Stimulated activated naive CD4-positive, alpha-beta T cell (primary cell): ENCODE results near the gene TROAP.
A peak's percentile ranks its signal among the peaks of the same experiment; 100 is the strongest.
"Not testable (repeated sequence)": the region's sequence is repeated elsewhere in the genome, so short reads cannot be mapped to it uniquely, and the experiment has no call there.

ENCODE experiments used
- DNase-seq, 6 experiments: peaks; one replicate each; lab custom pipeline; 2025; lab: John Stamatoyannopoulos, UW

The TROAP gene, protein sequence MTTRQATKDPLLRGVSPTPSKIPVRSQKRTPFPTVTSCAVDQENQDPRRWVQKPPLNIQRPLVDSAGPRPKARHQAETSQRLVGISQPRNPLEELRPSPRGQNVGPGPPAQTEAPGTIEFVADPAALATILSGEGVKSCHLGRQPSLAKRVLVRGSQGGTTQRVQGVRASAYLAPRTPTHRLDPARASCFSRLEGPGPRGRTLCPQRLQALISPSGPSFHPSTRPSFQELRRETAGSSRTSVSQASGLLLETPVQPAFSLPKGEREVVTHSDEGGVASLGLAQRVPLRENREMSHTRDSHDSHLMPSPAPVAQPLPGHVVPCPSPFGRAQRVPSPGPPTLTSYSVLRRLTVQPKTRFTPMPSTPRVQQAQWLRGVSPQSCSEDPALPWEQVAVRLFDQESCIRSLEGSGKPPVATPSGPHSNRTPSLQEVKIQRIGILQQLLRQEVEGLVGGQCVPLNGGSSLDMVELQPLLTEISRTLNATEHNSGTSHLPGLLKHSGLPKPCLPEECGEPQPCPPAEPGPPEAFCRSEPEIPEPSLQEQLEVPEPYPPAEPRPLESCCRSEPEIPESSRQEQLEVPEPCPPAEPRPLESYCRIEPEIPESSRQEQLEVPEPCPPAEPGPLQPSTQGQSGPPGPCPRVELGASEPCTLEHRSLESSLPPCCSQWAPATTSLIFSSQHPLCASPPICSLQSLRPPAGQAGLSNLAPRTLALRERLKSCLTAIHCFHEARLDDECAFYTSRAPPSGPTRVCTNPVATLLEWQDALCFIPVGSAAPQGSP

DNA sequence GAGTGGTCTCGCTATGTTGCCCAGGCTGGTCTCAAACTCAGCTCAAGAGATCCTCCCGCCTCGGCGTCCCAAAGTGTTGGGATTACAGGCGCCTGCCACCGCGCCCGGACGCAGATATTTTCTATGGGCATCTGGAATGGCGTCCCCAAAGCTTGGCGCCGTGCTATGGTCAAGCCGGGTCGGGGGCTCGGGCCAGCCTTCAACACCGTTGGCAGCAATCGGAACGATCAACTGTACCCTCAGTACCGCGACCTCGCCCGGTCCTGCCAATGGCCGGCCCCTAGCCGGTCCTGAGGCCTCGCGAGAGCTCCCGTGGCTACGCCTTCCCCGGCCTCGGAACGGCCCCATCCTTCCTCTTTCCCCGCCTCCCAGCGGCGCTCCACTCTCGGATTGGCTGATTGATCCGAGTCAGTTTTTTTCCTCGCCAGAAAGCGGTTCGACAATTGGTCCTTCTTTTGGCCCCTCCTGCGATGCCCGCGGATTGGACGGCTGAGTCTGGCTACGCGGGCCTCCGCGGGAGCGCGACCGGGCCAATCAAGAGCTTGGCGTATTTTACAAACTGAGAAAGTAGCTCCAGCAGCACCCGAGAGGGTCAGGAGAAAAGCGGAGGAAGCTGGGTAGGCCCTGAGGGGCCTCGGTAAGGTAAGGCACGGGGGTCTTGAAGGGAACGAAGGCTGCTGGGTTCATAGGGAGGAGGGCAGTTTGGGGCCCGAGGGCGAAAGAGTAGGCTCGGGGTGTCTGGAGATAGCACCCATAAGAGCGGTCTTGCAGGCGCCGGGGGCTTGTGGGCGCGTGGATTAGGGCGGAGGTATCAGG, at the start of gene TROAP:
TROAP (plus strand) TSS at position 548 of the 816 bp plus-strand sequence. CDS start 354 bp downstream, outside the sequence.
- DNase-seq = peak; percentile 88 to 98 (median 96)

DNA sequence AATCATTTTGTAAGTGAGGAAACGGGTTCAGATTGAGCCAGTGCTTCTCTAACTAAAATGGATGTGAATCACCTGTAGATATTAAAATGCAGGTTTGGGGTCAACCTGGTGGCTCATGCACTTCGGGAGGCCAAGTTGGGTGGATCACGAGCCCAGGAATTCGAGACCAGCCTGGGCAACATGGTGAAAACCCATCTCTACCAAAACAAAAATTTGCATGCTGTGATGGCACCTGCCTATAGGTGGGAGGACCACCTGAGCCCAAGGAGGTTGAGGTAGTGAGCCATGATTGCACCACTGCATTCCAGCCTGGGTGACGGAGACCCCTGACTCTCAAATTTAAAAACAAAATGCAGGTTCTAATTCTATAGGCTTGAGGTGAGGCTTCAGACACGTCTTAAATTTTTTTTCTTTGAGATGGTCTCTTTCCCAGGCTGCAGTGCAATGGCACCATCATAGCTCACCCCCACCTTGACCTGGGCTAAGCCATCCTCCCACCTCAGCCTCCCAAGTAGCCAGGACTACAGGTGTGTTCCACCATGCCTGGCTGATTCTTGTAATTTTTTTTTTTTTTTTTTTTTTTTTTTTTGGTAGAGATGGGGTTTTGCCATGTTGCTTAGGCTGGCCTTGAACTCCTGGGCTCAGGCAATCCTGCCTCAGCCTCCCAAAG, 49.2 kb upstream of the TROAP start:
- DNase-seq = no peak

DNA sequence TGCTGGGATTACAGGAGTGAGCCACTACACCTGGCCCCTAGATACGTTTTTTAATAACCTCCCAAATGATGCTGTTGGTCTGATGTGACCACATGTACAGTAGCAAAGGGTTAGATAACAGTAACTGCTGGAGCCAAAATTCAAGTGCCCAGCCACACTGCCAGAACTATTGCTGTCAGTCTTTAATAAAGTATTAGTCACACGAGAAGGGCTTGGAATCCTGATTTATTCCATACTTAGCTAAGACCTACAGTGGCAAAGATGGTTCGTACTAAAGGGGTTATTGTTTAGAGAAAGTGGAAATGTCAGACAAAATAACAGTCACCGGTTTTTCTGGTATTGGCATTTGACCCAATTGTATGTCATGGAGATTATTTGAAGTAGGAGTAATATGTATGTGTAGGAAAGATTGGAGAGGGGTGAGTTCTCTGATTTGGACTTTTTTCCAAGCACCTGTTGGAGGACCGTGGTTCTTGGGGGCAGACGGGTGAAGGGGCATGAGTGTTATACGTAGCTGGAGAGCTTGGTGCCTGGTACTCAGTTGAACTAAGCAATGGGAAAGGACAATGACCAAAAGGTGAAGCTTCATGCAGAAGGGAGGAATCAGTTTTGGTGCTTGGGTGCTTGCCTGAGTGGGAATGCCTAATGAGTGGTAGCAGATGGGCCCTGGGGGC, 48.5 kb upstream of the TROAP start:
- no peak for DNase-seq

DNA sequence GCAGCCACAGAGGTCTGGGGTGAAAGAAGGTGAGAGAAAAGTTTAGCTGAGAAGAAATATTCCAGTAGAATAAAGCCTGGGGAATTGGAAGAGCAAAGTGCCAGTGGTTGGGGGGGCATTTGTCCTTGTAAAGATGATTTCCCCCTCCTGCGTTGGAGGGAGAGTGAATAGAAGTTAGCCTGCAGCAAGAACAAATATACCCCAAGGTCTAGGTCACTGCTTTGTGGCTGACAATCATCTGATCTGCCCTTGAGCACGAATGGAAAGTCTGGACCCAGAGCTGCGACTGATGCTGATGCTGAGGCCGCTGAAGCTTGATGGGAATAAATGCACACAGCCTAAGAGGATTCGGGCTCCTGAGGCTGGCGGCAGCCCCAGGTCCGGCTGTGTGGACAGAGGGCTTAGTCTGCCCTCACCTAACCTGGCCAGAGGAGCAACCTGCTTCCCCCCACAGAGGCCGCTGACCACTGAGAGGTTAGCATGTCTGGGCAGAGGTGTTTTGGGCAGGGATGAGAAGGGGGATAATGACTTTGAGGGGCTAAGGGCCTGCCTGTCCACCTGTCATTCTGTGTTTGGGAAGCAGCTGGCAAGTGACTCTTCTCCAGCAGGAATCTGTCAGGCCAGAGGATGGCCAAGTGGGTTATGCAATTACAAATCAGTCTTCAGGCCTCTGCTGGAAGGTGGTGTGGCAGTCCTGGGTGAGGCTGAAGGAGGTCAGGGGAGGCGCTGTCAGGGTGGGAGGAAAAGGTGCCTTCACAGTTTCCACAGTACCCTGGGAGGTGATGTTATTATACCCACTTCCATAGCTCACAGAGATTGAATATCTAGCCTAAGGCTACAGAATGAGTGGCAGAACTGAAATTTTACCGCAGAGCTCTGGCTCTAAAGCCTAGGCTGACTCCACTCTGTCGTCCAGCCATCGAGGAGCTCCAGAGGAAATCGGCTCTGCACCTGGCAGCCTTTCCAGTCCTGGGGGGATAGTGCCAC, 46.5 kb upstream of the TROAP start:
- no peak for DNase-seq

DNA sequence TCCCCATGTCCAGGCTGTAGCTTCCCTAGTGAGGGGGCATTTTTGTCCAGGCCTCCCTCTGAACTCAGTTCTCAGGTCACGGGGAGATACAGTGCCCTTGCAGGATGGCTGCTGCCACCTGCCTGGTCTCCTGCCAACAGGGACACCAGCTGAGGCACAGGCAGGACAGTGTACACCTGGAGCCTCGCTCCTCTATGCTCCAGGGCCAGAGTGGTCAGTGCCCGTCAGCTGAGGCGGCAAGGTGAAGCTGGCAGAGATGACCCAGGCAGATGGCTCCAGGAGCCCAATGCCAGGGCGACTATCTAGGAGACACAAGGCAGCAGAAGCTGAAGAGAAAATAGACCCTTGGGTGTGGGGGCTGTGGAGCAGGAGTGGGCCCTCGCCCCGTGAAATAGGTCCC, 45.6 kb upstream of the TROAP start:
- no peak for DNase-seq

DNA sequence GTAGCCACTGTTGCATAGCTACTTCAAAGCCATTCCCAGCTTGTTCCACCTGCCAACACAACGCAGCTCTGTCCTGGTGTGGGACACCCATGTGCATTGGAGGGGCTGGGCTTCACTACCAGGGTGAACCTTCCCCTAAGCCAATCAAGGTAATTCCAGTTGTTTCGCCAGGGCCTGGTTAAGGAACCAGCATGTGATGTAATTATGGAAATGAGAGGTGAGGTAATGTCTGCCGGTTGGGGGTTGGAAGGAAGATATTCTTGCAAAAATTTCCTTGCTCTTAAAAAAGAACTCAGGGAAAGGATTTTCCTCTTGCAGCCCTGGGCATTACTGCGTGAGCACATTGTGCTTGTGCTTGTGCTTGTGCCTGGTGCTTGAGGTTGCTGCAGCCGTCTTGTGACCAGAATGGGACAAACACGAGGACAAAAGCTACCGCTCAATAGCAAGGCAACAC, 43.3 kb upstream of the TROAP start:
- DNase-seq = no peak

DNA sequence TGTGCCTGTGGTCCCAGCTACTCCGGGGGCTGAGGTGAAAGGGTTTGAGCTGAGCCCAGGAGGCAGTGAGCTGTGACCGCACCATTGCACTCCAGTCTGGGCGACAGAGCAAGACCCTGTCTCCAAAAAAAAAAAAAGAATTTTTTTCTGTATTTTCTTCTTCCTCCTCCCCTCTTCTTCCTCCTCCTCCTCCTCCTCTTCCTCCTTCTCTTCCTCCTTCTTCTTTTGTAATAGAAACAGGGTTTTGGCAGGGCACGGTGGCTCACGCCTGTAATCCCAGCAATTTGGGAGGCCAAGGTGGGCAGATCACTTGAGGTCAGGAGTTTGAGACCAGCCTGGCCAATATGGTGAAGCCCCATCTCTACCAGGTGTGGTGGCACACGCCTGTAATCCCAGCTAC, 42.5 kb upstream of the TROAP start:
- DNase-seq = not testable (repeated sequence)

DNA sequence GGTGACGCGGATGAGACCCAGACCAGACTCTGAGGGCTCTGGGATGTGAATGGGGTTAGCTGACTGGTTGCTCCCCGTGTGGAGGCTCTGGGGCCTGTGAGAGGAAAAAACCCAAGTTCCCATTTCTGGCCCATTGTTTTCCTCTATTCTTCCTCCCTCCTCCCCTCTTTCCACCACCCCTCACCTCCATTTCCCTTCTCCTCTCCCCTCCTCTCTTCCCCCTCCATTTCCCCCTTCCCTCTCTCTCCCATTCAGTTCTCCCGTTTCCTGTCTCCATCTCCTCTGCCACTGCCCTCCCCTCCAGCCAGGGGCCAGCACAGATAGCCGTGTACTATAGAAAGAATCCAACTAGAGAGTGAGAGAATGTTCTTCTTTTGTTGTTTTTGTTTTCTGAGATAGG, 40.8 kb upstream of the TROAP start:
- DNase-seq = no peak

DNA sequence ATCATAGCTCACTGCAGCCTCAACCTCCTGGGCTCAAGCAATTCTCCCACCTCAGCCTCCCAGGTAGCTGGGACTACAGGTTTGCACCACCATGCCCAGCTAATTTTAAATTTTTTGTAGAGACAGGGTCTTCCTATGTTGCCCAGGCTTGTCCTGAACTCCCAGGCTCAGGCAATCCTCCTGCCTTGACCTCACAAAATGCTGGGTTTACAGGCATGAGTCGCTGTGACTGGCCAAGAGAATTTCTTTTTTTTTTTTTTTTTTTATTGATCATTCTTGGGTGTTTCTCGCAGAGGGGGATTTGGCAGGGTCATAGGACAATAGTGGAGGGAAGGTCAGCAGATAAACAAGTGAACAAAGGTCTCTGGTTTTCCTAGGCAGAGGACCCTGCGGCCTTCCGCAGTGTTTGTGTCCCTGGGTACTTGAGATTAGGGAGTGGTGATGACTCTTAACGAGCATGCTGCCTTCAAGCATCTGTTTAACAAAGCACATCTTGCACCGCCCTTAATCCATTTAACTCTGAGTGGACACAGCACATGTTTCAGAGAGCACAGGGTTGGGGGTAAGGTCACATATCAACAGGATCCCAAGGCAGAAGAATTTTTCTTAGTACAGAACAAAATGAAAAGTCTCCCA, 40.2 kb upstream of the TROAP start:
- not testable (repeated sequence) for DNase-seq

DNA sequence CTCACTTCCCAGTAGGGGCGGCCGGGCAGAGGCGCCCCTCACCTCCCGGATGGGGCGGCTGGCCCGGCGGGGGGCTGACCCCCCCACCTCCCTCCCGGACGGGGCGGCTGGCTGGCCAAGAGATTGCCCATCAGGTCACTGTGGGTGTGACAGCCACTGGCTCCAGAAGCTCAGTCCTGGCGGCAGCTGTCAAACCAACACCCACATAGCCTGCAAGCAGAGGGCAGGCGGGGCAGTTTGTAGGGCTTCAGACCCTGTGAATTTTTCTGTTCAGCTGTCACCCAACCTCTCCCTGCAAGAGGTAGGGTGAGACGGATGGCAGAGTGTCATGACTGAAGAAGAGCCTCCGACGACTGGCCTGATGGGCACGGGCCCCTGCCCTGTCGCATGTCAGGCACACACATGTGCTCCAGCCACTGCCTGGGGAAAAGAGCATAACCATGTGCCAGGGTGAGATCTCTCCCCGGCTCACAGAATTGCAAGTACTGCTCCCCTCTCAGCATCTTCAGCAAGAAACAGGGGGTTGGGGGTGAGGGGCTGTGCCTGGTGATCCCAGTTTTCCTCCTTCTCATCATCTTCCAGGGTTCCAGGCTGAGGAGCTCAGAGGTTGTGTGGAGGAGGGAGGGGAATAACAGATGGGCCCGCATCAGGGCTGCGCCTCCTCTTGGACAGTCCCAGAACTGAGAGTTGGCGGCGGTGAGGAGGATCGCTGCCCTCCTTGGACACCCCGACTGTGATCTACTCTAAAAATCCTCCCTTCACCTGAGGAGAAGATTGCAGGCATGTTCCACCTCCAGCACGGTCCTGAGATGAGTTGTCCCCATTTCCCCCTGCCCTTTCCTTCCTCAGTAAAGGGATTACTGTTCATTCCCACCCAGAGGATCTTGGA, 39.3 kb upstream of the TROAP start:
- no peak for DNase-seq

DNA sequence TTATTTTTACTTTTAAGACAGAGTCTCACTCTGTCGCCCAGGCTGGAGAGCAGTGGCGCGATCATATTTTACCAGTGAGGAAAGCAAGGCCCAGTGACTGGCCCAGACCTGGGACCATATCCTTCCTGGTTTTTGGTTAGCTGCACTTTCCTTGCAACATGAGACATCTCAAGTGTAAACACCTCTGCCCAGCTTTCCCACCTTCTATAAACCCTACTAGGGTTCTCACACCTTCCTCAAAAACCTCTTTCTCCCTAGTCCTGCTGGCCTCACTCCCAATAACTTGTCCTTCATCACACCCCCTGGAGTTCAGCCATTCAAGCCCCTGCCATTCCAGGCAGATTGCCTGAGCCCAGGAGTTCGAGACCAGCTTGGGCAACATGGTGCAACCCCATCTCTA, 38.4 kb upstream of the TROAP start:
- DNase-seq = no peak

DNA sequence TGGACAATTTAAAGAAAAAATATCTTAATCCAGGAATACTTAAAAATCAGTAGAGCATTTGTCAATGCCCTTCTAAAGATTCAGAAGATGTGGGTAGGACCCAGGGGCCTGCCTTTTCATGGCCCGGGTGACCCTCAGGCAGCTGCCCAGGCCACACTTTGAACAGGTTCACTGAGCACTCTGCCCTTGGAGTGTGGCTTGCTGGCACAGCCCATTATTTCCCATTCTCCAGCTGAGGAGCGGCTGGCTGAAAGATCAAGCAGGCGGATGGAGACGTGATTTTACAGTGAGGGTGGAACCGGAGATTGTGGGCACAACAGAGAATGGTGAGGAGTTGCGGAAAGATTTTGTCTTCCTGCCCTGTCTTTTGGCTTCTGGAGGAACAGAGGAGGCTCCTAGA, 35.2 kb upstream of the TROAP start:
- DNase-seq = no peak

DNA sequence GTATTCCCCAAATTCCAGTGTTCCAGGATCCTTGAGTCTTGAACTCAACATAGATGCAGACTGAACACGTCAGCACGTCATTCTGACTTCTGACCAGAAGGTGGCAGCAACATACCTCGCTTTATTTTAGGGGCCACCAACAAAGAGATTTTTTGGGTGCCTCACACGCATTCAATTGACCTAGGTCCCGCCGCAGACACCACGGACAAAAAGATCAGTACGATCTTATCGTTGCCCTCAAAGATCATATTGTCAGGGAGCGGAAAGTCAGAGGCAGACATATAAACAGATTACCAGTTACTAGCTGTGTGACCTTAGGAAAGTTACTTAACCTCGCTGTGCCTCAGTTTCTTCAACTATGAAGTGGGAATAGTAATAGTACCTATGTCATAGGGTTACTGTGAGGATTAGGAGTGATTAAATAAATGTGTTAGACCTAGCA, 34.6 kb upstream of the TROAP start:
- DNase-seq = peak; percentile 28 to 75 (median 58)

DNA sequence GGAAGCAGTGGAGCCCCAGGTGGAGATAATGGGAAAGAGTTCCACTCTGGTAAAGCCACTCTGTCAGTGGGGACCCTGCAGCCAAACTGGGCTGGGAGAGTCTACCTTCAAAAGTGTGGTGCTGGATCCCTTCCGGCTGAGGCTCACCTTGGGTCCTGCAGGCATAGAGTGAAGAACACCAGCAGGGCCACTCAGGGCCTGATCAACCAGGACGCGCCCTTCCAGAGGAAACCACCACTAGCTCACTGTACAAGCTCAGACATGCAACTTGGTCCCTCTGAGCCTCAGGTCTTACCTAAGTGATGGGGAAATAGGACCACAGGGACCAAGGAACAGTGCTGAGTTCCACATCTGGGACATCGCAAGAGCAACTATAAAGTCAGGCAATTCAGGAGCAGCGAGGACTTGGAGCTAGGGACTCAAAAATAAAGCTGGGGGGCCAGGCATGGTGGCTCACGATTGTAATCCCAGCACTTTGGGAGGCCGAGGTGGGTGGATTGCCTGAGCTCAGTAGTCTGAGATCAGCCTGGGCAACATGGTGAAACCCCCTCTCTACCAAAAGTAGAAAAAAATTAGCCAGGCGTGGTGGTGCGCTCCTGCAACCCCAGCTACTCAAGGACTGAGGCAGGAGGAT, 34.0 kb upstream of the TROAP start:
- no peak for DNase-seq

DNA sequence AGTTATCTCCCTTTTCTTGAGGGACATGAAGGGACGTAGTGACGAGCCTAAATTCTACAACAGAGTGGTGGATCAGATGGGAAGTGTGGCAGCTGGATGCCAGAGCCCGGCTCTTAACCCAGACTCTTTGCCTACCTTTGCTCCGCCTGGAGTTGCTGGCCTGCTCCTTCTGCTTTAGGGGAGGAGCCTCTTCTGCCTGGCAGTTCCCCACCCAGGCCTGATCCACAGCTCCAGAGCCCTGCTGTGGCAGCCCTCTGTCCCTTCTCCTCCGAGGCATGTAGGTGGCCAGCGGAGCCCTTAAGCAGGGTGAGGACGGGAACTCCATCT, 30.4 kb upstream of the TROAP start:
- no peak for DNase-seq

DNA sequence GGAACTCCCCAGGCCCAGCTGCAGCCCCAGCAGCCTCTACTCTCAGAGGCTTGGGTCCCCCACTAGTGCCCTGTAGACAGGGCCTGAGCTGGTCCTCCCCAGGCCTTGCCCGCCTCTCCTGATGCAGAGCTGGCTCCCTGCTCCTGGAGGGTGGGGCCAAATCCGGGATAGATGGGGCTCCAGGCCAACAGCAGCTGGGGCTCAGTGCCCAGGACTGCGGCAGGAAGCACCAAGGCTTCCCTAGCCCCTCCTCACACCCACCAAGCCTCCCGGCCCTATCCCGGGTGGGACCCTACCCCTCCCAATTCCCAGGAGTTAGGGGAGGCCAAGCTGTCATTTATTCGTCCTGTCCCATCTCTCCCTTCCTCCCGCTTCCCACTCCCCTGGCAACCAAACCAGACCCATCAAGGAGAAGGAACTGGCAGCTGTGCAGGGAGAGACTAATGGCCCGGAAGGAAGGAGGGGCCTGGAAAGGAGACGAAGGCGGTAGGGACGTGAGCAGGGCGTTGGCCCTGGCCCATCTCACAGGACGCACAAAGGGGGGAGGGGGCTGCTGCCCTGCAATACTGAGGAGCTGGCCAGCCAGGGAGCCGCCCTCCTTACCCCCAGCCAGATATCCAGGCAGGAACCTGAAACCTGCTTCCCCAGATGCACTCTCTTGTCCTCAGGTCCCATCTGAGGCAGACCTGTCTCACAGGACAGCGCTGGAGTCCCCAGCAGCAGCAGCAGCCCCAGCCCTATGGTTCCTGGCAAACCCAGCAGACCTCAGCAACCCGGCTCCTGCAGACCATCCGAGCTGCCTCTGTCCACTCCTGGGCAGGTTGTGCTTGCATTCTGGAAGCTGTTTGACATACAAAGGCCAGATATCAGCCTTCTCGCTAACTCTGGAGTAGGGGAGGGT, 29.7 kb upstream of the TROAP start:
- DNase-seq = no peak
